Hypothalamus (tissue), 51 donors: ENCODE data around the gene APBB2.

Experiments used
- DNase-seq, 51 donors: peaks; one replicate each; lab custom pipeline; 2025; lab: John Stamatoyannopoulos, UW

The APBB2 gene

DNA sequence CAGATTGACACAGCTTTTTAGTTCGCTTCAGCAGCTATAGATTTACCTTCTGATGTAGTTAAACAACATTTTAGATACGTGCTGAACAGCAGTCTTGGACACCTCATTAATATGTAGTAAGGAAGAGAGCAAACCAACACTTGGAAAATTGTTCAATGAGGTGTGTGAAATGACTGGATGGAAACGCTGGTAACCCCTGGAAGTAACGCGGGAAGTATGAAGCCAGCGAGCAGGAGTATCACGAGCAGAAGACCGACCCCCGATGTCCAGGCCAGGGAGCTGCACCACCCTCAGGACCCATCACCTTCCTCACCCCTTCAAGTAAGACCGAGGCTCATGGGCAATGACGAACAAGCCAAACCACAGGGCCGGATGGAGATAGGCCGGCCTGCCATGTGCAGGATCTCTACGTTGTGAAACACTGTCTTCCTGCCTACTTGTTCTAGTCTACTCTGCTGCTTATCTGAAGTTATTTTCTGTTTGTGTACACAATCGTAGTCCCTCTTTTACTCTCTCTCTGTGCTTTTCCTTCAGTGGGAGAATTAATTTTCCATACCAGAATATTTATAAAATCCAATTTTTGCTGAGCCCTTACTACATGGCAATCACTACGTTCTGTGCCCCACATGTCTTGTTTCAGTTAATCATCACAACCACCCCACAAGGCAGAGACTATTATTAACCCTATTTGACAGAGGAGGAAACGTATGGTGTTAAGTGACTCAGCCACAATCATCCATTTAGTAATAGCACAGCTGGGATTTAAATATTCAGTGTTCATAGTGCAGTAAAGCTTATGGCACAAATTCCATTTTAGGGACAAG, 221.7 kb downstream of the APBB2 start:
- no peak for DNase-seq

DNA sequence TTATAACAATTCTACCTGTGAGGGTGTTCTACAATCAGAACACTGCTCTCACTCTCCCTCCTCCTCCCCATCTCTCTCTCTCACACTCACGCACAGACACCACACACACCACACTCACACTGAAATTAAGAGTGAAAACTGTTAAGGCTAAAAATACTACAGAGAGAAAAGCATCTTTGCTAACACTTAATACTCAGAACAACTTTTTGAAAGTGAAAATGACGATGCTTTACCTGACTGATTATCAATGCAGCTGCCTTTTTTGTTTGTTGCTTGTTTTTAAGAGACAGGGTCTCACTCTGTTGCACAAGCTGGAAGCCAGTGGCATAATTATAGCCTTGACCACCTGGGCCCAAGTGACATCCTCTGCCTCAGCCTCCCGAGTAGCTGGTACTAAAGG, 222.4 kb downstream of the APBB2 start:
- DNase-seq, result no peak

DNA sequence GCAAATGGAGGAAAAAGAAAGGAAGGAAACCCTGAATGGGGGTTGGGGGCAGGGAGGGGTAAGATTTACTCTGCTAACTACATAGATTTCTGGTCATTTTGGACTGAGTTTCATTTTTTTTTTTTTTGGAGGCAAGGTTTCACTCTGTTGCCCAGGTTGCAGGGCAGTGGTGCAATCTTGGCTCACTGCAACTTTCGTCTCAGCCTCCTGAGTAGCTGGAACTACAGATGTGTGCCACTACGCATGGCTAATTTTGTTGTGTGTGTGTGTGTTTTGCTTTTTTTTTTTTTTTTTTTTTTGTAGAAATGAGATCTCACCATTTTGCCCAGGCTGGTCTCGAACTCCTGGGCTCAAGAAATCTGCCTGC, 223.5 kb downstream of the APBB2 start:
- no peak for DNase-seq

- DNase-seq, result no peak
Measured at GRCh38 chr4:40990236-40990898, 224.0 kb downstream of the APBB2 start.

DNA sequence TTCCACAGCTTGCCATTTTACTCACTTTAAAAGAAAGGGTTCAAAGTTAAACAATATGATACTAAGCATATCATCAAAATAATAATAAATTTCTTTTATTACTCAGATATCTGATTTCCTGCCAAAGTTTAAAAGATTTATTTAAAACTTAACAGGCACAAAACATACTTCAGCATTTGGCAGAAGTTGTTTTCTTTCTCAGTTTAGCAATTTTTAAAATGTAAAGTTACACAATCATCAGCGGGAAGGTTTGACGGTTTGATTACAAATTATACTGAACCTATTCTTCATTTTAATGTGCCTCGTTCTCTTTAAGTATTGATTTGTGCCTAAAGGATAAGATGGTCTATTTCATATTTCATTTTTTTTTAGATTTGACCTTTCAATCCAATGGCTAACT, 227.2 kb downstream of the APBB2 start:
- DNase-seq, result no peak

GRCh38 chr4:40986375-40986774, 228.0 kb downstream of the APBB2 start:
- peak in 25 of 51 donors; percentile 5 to 68 (median 23) for DNase-seq

DNA sequence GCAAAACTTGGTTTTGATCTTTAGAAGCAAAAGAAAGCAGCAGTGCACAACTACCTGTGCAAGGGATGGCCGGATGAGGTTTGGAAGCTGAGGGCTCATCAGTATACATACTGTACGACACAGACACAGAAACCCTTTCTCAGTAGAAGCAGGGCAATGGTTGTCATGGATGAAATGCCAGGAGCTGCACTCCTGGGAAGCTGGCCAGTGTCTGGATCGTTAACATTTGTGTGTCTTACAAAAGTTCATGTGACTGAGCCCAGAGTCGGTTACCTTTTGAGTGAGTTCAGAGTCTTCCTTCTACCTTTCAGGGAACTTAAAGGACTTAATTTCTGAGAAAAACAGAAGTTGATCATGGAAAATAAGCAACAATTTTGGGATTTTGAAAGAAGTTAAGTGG, 230.3 kb downstream of the APBB2 start:
- DNase-seq, result peak in 1 of 51 donors; percentile 10

DNA sequence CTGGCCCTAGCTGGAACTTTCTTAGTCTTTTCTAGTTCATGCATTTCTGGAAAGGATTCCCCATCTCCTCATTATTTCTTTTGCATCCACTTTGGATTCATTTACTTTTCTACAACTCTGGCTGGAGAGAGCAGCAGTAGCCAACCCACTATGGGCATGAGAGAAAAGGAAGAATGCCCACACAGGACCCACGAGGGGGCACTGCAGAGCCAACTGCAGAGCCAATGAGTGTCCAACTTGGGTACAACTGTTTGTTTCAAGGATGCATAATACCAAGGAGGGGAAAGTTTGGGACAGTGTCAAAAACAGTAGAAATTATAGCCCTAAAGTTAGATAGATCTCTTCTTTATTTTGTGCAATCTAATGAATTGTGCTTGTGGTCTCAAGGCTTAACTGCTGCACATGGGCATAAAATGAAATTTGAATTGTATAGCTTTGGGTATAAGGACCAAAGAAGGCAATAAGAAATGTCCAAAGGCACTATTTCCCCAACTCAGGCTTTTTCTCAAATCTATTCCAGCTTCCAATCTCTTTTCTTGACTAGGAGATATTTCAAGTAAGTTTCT, 233.9 kb downstream of the APBB2 start:
- peak in 10 of 51 donors; percentile 3 to 44 (median 18) for DNase-seq

GRCh38 chr4:40978548-40978947, 235.8 kb downstream of the APBB2 start:
- DNase-seq, result no peak

- peak in 4 of 51 donors; percentile 8 to 42 (median 20) for DNase-seq
Measured at GRCh38 chr4:40976343-40976742, 238.0 kb downstream of the APBB2 start.

DNA sequence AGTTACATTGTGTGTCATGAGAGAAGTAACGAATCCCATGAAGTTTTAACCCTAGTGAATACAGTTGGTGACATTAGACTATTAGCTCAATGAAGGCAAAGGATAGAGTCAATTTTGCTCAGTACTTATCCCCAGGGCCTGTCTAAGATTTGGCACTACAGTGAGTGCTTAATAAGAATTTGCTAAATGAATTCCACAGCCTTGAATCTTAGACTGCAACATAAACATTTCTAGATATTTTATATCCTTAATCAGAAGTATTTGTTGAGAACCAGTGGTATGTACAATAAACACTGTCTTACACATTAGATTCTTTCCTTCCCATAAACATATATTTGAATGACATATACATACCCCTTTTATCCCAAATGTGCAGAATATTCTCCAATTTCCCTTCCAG, 241.6 kb downstream of the APBB2 start:
- no peak for DNase-seq

- DNase-seq, result no peak
Measured at GRCh38 chr4:40971338-40971737, 243.0 kb downstream of the APBB2 start.

DNA sequence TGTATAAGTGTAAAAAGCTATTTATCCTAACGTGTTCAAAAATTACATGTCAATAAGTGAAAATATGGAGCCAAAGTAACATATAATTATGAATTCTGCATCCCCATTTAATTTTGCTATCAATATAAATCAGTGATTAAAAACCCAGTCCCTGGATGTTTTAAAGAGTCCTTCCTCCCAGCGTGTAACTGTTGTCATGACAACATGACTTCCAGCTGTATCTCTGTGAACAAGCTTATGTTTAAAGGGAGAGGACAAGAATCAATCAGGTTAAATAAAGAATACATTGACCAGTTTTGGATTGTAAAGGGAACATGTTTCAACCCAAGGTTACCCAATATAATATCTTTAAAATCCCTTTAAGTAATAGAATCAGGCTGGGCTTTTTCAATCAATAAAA, 244.8 kb downstream of the APBB2 start:
- no peak for DNase-seq

DNA sequence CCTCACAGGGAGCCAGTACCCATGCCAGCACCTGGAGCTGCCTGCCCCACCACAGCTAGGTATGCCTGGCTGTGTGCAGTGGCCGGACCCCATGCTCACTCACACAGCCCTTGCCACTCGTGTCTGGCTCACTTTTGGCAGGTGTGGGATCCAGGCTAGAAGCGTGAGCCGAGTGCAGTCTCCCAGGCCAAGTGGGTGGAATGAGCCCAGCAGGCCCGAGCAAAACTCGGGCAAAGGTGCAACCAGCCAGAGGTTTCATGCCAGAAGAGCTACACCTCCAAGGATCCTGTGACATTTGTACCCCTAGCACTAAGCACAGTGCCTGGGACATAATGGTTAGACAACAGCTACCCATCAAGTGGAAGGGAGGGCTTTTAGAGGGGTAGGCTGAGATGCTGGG, 246.8 kb downstream of the APBB2 start:
- DNase-seq, result no peak

DNA sequence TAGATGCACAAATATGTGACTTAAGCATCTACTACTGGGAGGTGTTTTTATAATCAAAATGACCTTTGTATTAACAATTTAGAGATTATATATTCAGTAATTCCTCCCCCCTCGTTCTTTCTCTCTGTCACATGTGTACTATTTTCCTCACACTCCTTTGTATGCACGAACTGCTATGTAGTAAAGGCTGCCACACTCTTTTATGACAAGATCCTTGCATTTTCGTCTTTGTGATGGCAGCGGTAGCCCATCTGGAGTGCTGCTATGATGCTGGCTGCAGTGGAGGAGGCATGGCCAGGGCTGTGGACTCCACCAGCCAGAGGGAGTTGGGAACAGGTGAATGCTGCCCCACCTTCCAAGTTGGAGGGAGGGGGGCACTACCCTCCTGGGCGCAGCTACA, 248.3 kb downstream of the APBB2 start:
- DNase-seq, result no peak

GRCh38 chr4:40963897-40964478, 250.4 kb downstream of the APBB2 start:
- DNase-seq, result no peak

DNA sequence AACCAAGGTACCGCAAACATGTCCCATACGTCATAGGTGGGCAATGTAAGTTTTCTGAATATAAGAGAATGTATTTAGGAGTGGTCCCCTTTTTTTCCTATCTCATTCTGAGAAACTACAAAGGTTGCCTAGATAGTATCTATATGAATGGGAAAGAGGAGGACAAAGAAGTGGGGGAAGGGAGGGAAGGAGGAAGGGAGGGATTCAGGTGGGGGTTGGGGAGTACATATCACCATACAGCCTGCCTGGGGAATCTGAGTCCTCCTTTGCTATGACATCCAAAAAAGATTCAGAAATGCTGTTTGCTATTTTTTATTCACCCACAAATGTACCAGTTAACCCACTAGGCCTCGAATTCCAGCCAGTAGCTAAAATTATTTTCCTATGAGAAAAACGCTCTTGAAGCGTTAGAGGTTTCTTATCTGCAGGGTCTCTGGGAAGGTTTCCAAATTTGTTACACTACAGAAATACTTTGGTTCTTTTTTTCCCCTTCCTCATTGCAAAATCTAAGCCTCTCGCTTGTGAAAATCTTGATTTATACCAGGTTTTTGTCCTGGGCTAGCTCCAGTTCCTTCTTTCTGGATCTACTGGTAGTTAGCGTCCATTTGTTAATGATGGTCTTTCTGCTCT, 251.7 kb downstream of the APBB2 start:
- DNase-seq, result no peak

DNA sequence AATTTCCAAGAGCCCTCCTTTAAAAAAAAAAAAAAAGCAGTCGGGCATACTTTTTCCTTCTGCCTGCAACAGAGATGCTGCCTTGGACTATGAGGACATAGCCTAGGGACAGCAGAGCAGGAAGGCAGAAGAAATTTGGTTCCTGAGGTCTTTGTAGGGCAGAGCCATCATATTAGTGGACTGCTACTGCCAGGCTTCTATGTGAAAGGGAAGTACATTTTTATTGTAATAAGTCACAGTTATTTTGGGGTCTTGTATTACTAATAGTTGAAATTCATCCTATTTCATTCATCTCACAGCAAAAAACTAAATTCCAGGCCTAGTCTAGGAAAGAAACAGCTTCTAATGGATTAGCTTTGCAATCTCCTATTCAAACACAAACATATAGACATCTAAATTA, 253.4 kb downstream of the APBB2 start:
- no peak for DNase-seq

DNA sequence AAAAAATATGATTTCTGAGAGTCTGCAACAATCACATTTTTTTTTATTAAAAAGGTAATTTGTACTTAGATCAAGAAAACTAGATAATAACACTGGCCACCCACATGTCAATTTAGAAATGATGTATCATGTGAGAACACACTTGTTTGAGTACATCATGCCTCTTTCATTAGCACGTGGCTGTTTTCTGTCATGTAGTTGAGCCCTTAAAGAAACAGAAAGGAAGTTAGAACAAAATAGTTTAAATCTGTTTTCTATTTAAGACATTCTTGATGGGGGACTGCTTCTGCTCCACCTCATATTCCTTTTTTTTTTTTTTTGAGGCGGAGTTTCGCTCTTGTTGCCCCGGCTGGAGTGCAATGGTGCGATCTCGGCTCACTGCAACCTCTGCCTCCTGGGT, 257.1 kb downstream of the APBB2 start:
- DNase-seq, result no peak

GRCh38 chr4:40956721-40957255, 257.6 kb downstream of the APBB2 start:
- DNase-seq, result no peak
